ENCODE data around the gene POU2AF3. TPM values are rescaled to one million over a fixed set of nuclear protein-coding genes. Genes with fewer than 3 reads are reported as not detected.

POU2AF3 gene
- total and polyA plus RNA-seq, 2 donors (not counting 1 experiment from before 2014, with no cell fraction given) = 0.51 to 2.1 TPM

DNA sequence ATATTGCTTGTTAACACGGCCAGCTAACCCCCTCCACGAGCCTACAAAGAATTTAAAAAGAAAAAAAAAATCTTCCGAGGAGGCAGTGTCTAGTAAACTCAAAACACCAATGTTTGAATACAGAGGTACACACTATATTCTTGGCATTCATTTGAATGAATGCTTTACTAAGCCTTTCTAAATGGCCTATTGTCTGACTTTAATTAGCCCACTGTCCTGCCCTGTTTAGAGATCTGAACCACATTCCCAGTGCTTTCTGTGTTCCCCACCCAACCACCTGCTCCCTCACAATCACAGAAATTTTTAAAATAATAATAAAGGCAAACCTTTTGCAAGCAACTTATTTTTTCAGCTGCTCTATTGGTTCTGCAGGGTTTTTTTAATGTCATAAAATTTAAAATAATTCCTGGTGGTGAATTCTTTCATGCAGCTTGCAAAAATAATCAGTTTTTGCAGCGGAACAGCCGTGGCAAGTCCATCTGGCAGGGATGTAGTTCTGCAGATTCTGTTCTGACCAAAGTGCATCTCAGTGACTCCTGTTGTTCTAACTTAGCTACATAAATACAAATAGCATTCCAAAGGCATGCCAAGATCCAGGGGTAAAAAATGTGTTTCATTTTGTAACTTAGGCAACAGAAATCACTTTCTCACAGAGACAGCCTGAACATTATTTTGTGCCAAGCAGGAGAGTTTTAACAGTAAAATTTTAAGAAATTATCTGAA is 29.0 kb upstream of the POU2AF3 start:
- Histone ChIP-seq H3K36me3 (replicated peaks in 1 of 2; ENCODE audit: control extremely low read depth in 1 of 2, control insufficient read depth in 1 of 2, extremely low read depth in 1 of 2, insufficient read depth in 2 of 2, low read length in 1 of 2) (no peaks in the 10 kb centered on the region), H3K4me2 (replicated peaks; ENCODE audit: low read depth, low read length, poor library complexity, severe bottlenecking) (no peak overlapping the region), H3K27ac (ENCODE audit: low read length in 2 of 2) (no peak overlapping the region), H3K4me3 (ENCODE audit: control extremely low read depth in 1 of 5, extremely low read depth in 1 of 5, insufficient read depth in 1 of 5, low read depth in 2 of 5, low read length in 4 of 5) (no peak overlapping the region), H2AFZ (ENCODE audit: insufficient read depth, low read depth, low read length, poor library complexity, severe bottlenecking) (no peak overlapping the region), H3K79me2 (ENCODE audit: control insufficient read depth, insufficient read depth, low read length) (no peaks in the 10 kb centered on the region), H3K9me3 (ENCODE audit: control extremely low read depth in 1 of 3, control insufficient read depth in 2 of 3, insufficient read depth in 1 of 3, low read length in 2 of 3) (no peaks in the 10 kb centered on the region), H3K9ac (ENCODE audit: low read length) (no peak overlapping the region), H3K27me3 (replicated peaks in 1 of 4; ENCODE audit: control extremely low read depth in 1 of 4, control insufficient read depth in 3 of 4, insufficient read depth in 4 of 4, low read length in 3 of 4) (no peaks in the 10 kb centered on the region), H3K4me1 (ENCODE audit: control insufficient read depth in 2 of 2, insufficient read depth in 2 of 2, low read length in 2 of 2) (peaks cover 8 to 13% of the 10 kb centered on the region in 2 donors), H4K20me1 (ENCODE audit: control insufficient read depth, insufficient read depth, low read length, poor library complexity, severe bottlenecking) (no peaks in the 10 kb centered on the region)
- Mint-ChIP-seq H3K4me3 (no peak overlapping the region), H3K27ac (no peak overlapping the region), H3K9me3 (ENCODE audit: insufficient read depth) (no peaks in the 10 kb centered on the region), H3K4me1 (peaks cover 17% of the 10 kb centered on the region), H3K27me3 (peaks cover 3% of the 10 kb centered on the region)
- no peak for DNase-seq
- ATAC-seq (ENCODE audit: low read depth) = no peak
- ChIA-PET POLR2A (no interaction called here), CTCF (interaction anchor here (1.6 kb wide), 1 partner anchor 13 kb away, joined by 9 read pairs; no protein-coding TSS in a partner anchor)
- intact Hi-C loops (cut with micrococcal nuclease) = no loop called here
- TF ChIP-seq, protein P1, sequence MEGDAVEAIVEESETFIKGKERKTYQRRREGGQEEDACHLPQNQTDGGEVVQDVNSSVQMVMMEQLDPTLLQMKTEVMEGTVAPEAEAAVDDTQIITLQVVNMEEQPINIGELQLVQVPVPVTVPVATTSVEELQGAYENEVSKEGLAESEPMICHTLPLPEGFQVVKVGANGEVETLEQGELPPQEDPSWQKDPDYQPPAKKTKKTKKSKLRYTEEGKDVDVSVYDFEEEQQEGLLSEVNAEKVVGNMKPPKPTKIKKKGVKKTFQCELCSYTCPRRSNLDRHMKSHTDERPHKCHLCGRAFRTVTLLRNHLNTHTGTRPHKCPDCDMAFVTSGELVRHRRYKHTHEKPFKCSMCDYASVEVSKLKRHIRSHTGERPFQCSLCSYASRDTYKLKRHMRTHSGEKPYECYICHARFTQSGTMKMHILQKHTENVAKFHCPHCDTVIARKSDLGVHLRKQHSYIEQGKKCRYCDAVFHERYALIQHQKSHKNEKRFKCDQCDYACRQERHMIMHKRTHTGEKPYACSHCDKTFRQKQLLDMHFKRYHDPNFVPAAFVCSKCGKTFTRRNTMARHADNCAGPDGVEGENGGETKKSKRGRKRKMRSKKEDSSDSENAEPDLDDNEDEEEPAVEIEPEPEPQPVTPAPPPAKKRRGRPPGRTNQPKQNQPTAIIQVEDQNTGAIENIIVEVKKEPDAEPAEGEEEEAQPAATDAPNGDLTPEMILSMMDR (IDR thresholded peaks at IDR 0.05) = no peak
- TF ChIP-seq EZH2 (IDR thresholded peaks at IDR 0.05; ENCODE audit: borderline replicate concordance, insufficient read depth, low read depth, low read length, poor library complexity, severe bottlenecking) = no peak
- 100% methylated on average over 1 of the region's 5 CpGs for whole genome bisulfite sequencing (ENCODE audit: insufficient coverage)

DNA sequence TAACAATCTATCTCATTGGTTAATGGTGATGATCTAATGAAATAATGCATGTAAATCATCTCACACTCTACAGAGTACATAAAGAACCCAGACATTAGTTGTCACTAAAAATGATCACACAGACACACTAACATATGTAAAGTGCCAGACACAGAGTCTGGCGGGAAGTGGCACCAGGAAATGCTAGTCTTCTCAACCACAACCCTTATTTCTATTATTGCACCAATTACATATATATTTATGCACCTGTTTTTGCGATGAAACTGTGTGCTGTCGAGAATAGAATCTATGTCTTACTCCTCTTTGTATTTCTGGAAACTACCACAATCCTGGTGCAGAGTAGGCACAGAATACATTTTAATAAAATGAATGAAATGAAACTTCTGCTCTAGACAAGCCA is 25.9 kb upstream of the POU2AF3 start:
- H3K27ac ChIP-seq (ENCODE audit: low read length in 2 of 2) = no peak overlapping the region
- H3K4me3 ChIP-seq (ENCODE audit: control extremely low read depth in 1 of 5, extremely low read depth in 1 of 5, insufficient read depth in 1 of 5, low read depth in 2 of 5, low read length in 4 of 5) = no peak overlapping the region
- H3K9ac ChIP-seq (ENCODE audit: low read length) = no peak overlapping the region
- CTCF ChIA-PET = interaction anchor here (0.7 to 1.3 kb wide), 2 partner anchors 10 to 981 kb away, joined by 3 to 4 read pairs; no protein-coding TSS in a partner anchor
- WGBS (ENCODE audit: insufficient coverage) = no CpG with 5 or more reads among the region's 3 CpGs
- peaks cover 8 to 13% of the 10 kb centered on the region in 2 donors for H3K4me1 ChIP-seq (ENCODE audit: control insufficient read depth in 2 of 2, insufficient read depth in 2 of 2, low read length in 2 of 2)
- H3K27me3 Mint-ChIP-seq = peaks cover 3% of the 10 kb centered on the region
- POLR2A ChIA-PET = no interaction called here
- H3K27ac Mint-ChIP-seq = no peak overlapping the region
- H3K79me2 ChIP-seq (ENCODE audit: control insufficient read depth, insufficient read depth, low read length) = no peaks in the 10 kb centered on the region
- H3K4me3 Mint-ChIP-seq = no peak overlapping the region
- no peaks in the 10 kb centered on the region for H3K9me3 ChIP-seq (ENCODE audit: control extremely low read depth in 1 of 3, control insufficient read depth in 2 of 3, insufficient read depth in 1 of 3, low read length in 2 of 3)
- H3K4me2 ChIP-seq (replicated peaks; ENCODE audit: low read depth, low read length, poor library complexity, severe bottlenecking) = no peak overlapping the region
- peaks cover 17% of the 10 kb centered on the region for H3K4me1 Mint-ChIP-seq
- DNase-seq (no peak), ATAC-seq (ENCODE audit: low read depth) (no peak)
- no peaks in the 10 kb centered on the region for H3K9me3 Mint-ChIP-seq (ENCODE audit: insufficient read depth)
- H3K27me3 ChIP-seq (replicated peaks in 1 of 4; ENCODE audit: control extremely low read depth in 1 of 4, control insufficient read depth in 3 of 4, insufficient read depth in 4 of 4, low read length in 3 of 4) = peaks cover 0 to 3% (median 0%) of the 10 kb centered on the region in 4 experiments
- H4K20me1 ChIP-seq (ENCODE audit: control insufficient read depth, insufficient read depth, low read length, poor library complexity, severe bottlenecking) = no peaks in the 10 kb centered on the region
- H2AFZ ChIP-seq (ENCODE audit: insufficient read depth, low read depth, low read length, poor library complexity, severe bottlenecking) = no peak overlapping the region
- TF ChIP-seq, protein P1 (IDR thresholded peaks at IDR 0.05) = no peak
- no peak for TF ChIP-seq EZH2 (IDR thresholded peaks at IDR 0.05; ENCODE audit: borderline replicate concordance, insufficient read depth, low read depth, low read length, poor library complexity, severe bottlenecking)
- intact Hi-C loops (cut with micrococcal nuclease) = no loop called here
- H3K36me3 ChIP-seq (replicated peaks in 1 of 2; ENCODE audit: control extremely low read depth in 1 of 2, control insufficient read depth in 1 of 2, extremely low read depth in 1 of 2, insufficient read depth in 2 of 2, low read length in 1 of 2) = no peaks in the 10 kb centered on the region
